GM19099 (cell line): ENCODE data around the gene GOLGB1.

Source experiments
- POLR2A ChIP-seq: IDR thresholded peaks from 3 replicates; pipeline ENCODE4 v1.6.1; 2011; ENCODE audit warnings: low read depth; ENCODE audit not compliant: insufficient read length; ENCODE audit errors: extremely low read depth

The GOLGB1 gene

DNA sequence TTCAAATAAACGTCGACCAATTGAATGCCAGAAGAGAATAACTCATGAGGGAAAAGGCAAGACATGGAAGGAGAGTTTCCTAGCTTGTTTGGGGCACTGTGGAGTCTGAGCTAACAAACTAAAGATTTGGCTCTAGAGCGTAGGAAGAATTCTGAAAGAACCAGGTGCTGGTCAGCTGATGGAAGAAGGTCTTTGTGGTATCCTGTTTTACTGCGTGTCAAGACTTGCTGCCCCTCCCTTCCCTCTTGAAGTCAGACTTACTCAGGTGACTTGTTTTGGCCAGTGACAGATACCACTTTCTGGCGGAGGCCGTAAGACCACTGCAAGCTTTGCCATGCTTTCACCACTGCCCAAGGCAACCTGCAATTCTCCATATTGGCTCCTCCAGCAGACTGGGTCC lies 88.2 kb downstream of the GOLGB1 start:
- TF ChIP-seq POLR2A: no peak

GRCh38 chr3:121660356-121661171 lies 89.0 kb downstream of the GOLGB1 start, which contains the start of gene HCLS1:
Gene HCLS1, minus strand, starts transcription at chr3:121660903. Its CDS starts 2,556 bp downstream, at chr3:121658347.
- TF ChIP-seq POLR2A: peak; percentile 98

GRCh38 chr3:121659586-121659985 lies 90.0 kb downstream of the GOLGB1 start:
- no peak for TF ChIP-seq POLR2A

- no peak for TF ChIP-seq POLR2A
Observed at GRCh38 chr3:121658716-121659435, 90.7 kb downstream of the GOLGB1 start.

GRCh38 chr3:121654493-121655385 lies 94.8 kb downstream of the GOLGB1 start:
- no peak for TF ChIP-seq POLR2A

GRCh38 chr3:121651684-121652083 lies 97.9 kb downstream of the GOLGB1 start:
- TF ChIP-seq POLR2A: no peak

GRCh38 chr3:121649645-121650044 lies 99.9 kb downstream of the GOLGB1 start:
- TF ChIP-seq POLR2A: no peak

DNA sequence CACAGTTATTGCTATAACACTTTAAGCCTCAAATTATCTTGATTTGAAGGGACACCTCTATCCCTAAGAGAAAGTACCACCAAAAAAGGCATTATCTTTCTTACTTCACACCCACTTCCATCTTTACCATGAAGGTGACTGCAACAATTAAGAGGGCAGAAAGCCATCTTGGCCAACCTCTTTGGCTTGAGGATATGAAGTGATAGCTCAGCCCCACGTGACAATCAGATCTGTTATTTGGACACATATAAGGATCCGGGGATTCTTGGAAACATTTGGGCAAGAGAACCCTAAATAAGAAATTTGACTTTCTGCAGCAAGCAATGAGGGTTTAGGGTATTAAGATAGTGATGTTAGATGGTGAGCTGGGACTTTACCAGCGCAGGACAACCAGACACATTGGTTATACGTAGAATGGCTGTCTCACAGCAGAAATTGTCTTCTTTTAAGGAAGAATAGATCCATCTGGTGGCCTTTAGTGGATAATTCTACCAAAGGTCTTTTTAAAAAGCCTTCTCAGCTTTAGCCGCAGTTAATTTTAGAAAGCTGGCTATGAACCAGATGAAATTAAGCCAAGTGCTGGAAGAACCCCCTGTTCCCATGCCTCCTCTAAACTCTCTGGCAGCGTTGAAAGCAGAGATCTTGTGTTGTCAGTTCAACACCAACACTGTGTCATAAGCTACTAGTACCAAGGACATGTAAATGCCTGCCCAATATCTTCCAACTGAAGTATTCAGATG lies 101.2 kb downstream of the GOLGB1 start:
- TF ChIP-seq POLR2A: no peak

DNA sequence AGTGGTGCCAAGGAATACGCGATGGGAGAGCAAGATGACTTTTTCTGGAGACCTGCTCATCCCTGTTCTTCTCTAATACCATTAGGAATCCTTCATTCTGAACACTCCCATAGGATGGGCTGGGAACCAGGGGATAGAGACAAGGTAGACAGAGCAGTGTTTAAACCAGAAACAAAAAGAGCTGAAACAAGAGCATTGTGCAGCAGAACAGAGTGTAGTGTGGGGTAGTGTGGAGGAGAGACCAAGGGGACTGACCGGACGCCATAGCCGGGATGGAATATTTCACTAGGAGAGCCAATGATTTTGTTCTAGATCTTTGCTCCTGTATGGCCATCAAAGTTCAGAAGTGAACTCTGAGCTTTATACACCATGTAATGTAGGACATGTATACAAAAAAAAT lies 104.5 kb downstream of the GOLGB1 start:
- TF ChIP-seq POLR2A: no peak

DNA sequence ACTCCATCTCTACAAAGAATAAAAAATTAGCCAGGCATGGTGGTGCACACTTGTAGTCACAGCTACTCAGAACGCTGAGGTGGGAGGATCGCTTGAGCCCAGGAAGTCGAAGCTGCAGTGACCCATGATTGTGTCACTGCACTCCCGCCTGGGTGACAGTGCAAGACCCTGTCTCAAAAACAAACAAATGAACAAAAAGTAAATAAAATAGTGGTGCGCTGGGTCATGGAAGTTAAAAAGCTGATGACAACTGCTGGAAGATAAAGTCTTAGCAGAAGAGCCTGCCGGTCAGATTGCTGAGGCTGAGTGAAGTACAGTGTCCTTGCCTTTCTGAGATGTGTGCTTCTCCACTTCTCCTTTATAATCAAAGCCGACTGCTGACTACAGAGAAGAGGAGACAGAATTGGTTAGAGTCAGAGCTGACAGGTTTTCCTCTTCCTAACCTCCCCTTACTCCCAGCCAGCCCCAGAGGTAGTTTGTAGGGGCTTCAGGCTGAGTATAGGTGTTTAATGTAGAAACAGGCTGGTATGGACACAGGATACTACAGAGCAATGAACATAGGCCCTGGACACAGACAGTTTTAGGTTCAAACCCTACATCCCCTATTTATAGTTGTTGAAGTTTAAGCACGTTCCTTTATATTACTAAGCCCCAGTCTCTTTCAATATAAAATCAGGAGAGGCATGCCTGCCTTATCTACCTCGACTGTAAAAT lies 106.8 kb downstream of the GOLGB1 start:
- no peak for TF ChIP-seq POLR2A

- TF ChIP-seq POLR2A: no peak
Observed at GRCh38 chr3:121641127-121641526, 108.4 kb downstream of the GOLGB1 start.

GRCh38 chr3:121637922-121638321 lies 111.6 kb downstream of the GOLGB1 start:
- TF ChIP-seq POLR2A: no peak

DNA sequence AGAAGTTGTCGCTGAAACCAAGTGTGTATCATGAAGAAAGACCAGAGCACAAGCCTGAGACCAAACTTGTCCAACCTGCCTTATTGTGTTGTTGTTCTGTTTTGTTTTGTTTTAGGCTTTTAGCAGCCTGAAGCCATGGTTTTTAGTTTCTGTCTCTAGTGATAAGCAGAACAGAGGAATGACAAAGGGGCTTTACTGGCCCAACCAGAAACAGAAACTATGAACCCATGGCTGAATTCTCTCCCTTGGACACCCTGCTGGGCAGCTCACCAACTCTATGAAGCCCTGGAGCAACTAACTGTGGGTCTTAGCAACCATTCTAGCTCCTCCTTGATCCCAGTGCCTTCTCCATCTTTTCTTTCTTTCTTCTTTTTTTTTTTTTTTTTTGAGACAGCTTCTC lies 119.2 kb downstream of the GOLGB1 start:
- no peak for TF ChIP-seq POLR2A

DNA sequence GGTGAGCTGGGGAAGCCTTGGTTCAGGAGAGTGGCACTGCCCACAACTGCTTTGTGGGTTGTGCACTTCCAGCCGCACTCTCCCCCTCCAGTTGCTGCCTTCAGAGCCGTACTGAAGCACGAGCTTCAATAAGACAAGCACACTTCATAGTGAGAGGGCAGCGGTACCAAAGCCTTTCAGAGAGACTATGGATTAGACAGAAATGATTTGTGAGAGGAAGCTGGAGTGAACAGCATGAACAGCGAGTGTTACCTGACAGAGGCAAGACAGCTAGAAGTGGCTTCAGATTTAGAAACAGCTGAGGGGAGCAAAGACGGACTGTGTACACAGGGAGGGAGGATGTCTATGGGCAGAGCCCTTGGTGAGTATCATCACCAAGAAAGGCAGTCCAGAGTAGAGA lies 119.9 kb downstream of the GOLGB1 start:
- TF ChIP-seq POLR2A: no peak
